GM23248 (cell line): Measurements from ENCODE around the gene MPRIP.

ENCODE experiments used
- EZH2 ChIP-seq: fragments of 200-600 bp; sonication (generic); IDR thresholded peaks from 2 replicates; pipeline ENCODE4 v1.6.1; 2018; ENCODE audit warnings: antibody characterized with exemption, mild to moderate bottlenecking; ENCODE audit not compliant: insufficient read depth, poor library complexity, severe bottlenecking
- EZH2phosphoT487 ChIP-seq: fragments of 200-600 bp; sonication (generic); IDR thresholded peaks from 2 replicates; pipeline ENCODE4 v1.6.1; 2018; ENCODE audit warnings: antibody characterized with exemption, moderate library complexity, mild to moderate bottlenecking, low read depth; ENCODE audit not compliant: insufficient read depth

DNA sequence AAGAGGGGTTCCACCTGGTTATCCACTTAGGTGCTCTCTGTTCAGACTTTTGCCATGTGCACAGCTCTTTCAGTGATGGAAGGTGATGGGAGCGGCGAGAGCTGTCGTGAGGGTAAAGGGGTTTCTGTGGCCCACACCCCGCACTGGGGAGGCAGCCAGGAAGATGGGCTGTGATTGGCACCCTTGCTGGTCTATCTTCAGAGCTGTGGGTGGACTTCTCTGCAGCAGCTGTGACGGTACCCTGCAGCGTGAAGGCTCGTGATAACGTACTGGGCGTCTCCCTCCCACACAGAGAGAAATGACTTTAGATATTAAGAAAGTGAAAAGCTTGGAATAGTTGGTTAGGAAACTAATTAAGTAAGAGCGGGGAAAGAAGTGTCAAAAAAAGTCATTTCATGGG, 45.8 kb downstream of the MPRIP start:
- TF ChIP-seq EZH2 (no peak), EZH2phosphoT487 (no peak)
